CD8-positive, alpha-beta memory T cell (primary cell): ENCODE data around the gene FOXL2NB. TPM values are rescaled to one million over a fixed set of nuclear protein-coding genes. Genes with fewer than 3 reads are reported as not detected.

Experiments
- CTCF ChIA-PET: fragments of 350-600 bp; sonication (Branson Sonifier 250); formaldehyde crosslinking; loops from one replicate; lab custom pipeline; 2021; ENCODE audit warnings: antibody characterized with exemption; lab: Charles Lee
- POLR2A ChIA-PET: fragments of 350-600 bp; sonication (Branson Sonifier 250); formaldehyde crosslinking; loops from one replicate; lab custom pipeline; 2021; ENCODE audit warnings: antibody characterized with exemption; lab: Charles Lee
- DNase-seq, 5 donors: peaks; one replicate each; pipeline versions ENCODE4 v3.0.0 to v3.0.0-alpha.2; 2020 to 2022; ENCODE audit warnings: mixed read lengths in 1 of 5
- H3K27ac ChIP-seq: one replicate; pipeline ENCODE4 v1.7.0; 2013; ENCODE audit warnings: low read depth, mild to moderate bottlenecking, low read length, moderate library complexity
- H3K27me3 ChIP-seq: 2 replicates; pipeline ENCODE4 v1.7.0; 2013; ENCODE audit warnings: low read length, mild to moderate bottlenecking; ENCODE audit not compliant: insufficient read depth, poor library complexity, severe bottlenecking
- H3K36me3 ChIP-seq: 2 replicates; pipeline ENCODE4 v1.7.0; 2013; ENCODE audit warnings: mild to moderate bottlenecking, low read length, moderate library complexity; ENCODE audit not compliant: insufficient read depth
- H3K4me1 ChIP-seq: 2 replicates; pipeline ENCODE4 v1.7.0; 2013; ENCODE audit warnings: mild to moderate bottlenecking, low read length, moderate library complexity; ENCODE audit not compliant: insufficient read depth
- H3K4me3 ChIP-seq: 2 replicates; pipeline ENCODE4 v1.7.0; 2013; ENCODE audit warnings: mild to moderate bottlenecking, low read length
- H3K9me3 ChIP-seq: 2 replicates; pipeline ENCODE4 v1.7.0; 2013; ENCODE audit warnings: mild to moderate bottlenecking, low read length
- H3K27ac Mint-ChIP-seq, 8 donors: one replicate each; pipeline ENCODE4 v1.8.0; 2020 to 2021; ENCODE audit warnings: mixed read lengths in 8 of 8, mild to moderate bottlenecking in 6 of 8, inconsistent platforms in 3 of 8, moderate library complexity in 3 of 8
- H3K27me3 Mint-ChIP-seq, 2 donors: one replicate each; pipeline ENCODE4 v1.8.0; 2020 to 2021; ENCODE audit warnings: mixed read lengths in 2 of 2, mild to moderate bottlenecking in 1 of 2, moderate library complexity in 1 of 2
- H3K36me3 Mint-ChIP-seq, 3 donors: one replicate each; pipeline ENCODE4 v1.8.0; 2020 to 2021; ENCODE audit warnings: mixed read lengths in 3 of 3, inconsistent platforms in 1 of 3, mild to moderate bottlenecking in 1 of 3
- H3K4me1 Mint-ChIP-seq, 3 donors: one replicate each; pipeline ENCODE4 v1.8.0; 2020 to 2021; ENCODE audit warnings: mixed read lengths in 3 of 3, inconsistent platforms in 1 of 3, mild to moderate bottlenecking in 1 of 3
- H3K4me3 Mint-ChIP-seq, 7 donors: one replicate each; pipeline ENCODE4 v1.8.0; 2020 to 2021; ENCODE audit warnings: mixed read lengths in 7 of 7, mild to moderate bottlenecking in 6 of 7, moderate library complexity in 4 of 7, inconsistent platforms in 2 of 7
- H3K9me3 Mint-ChIP-seq, 5 donors: one replicate each; pipeline ENCODE4 v1.8.0; 2020 to 2022; ENCODE audit warnings: mixed read lengths in 5 of 5, mild to moderate bottlenecking in 3 of 5, moderate library complexity in 2 of 5, inconsistent platforms in 1 of 5
- polyA plus RNA-seq: library from polyadenylated mRNA; unstranded; fragments of 300-500 nt; fragmentation: Illumina TruSeq; gene quantifications from one replicate; pipeline ENCODE4 v1.2.3, GENCODE V29; 2021
- total RNA-seq, 2 experiments: library from RNA; stranded (reverse); gene quantifications; one replicate each; pipeline ENCODE4 v1.2.3, GENCODE V29; 2021

Gene FOXL2NB
- total and polyA plus RNA-seq, 3 experiments from 2014 or later, result not detected

DNA sequence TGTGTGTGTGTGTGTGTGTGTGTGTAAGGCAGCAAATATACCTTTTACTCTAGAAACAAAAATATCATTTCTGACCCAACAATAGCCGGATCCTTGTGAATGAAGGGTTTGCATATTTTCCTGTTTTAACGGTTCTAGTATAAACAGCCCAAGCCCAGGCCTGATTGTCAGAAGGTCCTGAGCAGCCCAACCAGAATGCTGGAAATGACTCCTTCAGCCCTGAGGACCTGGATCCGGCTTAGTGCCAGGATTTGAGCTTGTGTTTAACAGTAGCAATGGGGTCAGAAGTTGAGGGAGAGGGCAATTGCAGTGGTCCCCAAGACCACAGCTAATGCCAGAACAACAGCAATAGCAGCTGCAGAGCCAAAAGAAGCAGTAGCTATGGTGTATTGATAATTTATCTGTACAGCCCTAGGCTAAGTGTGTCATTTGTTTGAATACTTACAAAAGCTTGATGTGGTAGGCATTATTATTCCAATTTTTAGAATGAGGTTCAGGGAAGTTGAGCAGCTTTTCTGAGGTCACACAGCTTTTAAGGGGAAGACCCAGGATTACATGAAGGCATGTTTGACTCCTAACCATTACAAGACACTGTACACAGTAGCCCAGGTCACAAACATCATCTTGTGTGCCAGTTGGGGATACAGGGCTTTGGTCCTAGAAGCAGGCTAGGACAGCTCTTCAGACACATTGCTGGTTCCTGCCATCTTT is 12.9 kb upstream of the FOXL2NB start:
- ChIA-PET CTCF (interaction anchor here (0.9 to 7.0 kb wide), 7 partner anchors 10 to 396 kb away, joined by 3 to 89 read pairs (median 4); partner anchors contain the start of gene CEP70), POLR2A (no interaction called here)
- Histone ChIP-seq H3K27me3 (peaks cover 39% of the 10 kb centered on the region), H3K4me3 (no peak overlapping the region), H3K36me3 (no peaks in the 10 kb centered on the region), H3K27ac (no peak overlapping the region), H3K9me3 (no peaks in the 10 kb centered on the region), H3K4me1 (peaks cover 36% of the 10 kb centered on the region)
- Mint-ChIP-seq H3K4me3 (no peak overlapping the region), H3K9me3 (no peaks in the 10 kb centered on the region), H3K36me3 (no peaks in the 10 kb centered on the region), H3K27ac (no peak overlapping the region), H3K4me1 (peaks cover 30 to 37% (median 36%) of the 10 kb centered on the region in 3 donors), H3K27me3 (peaks cover 58 to 80% of the 10 kb centered on the region in 2 donors)
- no peak for DNase-seq

GRCh38 chr3:138935505-138935862 is 11.5 kb upstream of the FOXL2NB start:
- Mint-ChIP-seq H3K4me1 (peaks cover 34 to 44% (median 43%) of the 10 kb centered on the region in 3 donors), H3K36me3 (no peaks in the 10 kb centered on the region), H3K4me3 (peak overlapping the region; percentile 48 to 80 (median 74)), H3K27me3 (peaks cover 66 to 84% of the 10 kb centered on the region in 2 donors), H3K27ac (no peak overlapping the region), H3K9me3 (no peaks in the 10 kb centered on the region)
- Histone ChIP-seq H3K9me3 (no peaks in the 10 kb centered on the region), H3K36me3 (no peaks in the 10 kb centered on the region), H3K4me1 (peaks cover 44% of the 10 kb centered on the region), H3K4me3 (peak overlapping the region; percentile 65), H3K27ac (no peak overlapping the region), H3K27me3 (peaks cover 48% of the 10 kb centered on the region)
- DNase-seq, result no peak
- CTCF ChIA-PET, result interaction anchor here (0.6 to 7.0 kb wide), 22 partner anchors 10 to 412 kb away, joined by 3 to 89 read pairs (median 4); partner anchors contain the start of genes CEP70, FOXL2 and FOXL2NB
- POLR2A ChIA-PET, result no interaction called here

GRCh38 chr3:138935863-138936740 is 10.9 kb upstream of the FOXL2NB start:
- Mint-ChIP-seq H3K27ac (no peak overlapping the region), H3K36me3 (no peaks in the 10 kb centered on the region), H3K4me1 (peaks cover 34 to 44% (median 43%) of the 10 kb centered on the region in 3 donors), H3K27me3 (peaks cover 71 to 84% of the 10 kb centered on the region in 2 donors), H3K9me3 (no peaks in the 10 kb centered on the region), H3K4me3 (peak overlapping the region; percentile 67 to 80 (median 74))
- peak; percentile 54 to 72 (median 62) for DNase-seq
- H3K27me3 ChIP-seq, result peaks cover 54% of the 10 kb centered on the region
- POLR2A ChIA-PET, result no interaction called here
- H3K4me3 ChIP-seq, result peak overlapping the region; percentile 65
- CTCF ChIA-PET, result interaction anchor here (0.6 to 7.0 kb wide), 28 partner anchors 9 to 411 kb away, joined by 3 to 89 read pairs (median 3); partner anchors contain the start of genes CEP70, FOXL2 and FOXL2NB
- H3K9me3 ChIP-seq, result no peaks in the 10 kb centered on the region
- H3K27ac ChIP-seq, result peak overlapping the region; percentile 7
- H3K36me3 ChIP-seq, result no peaks in the 10 kb centered on the region
- peaks cover 44% of the 10 kb centered on the region for H3K4me1 ChIP-seq

DNA sequence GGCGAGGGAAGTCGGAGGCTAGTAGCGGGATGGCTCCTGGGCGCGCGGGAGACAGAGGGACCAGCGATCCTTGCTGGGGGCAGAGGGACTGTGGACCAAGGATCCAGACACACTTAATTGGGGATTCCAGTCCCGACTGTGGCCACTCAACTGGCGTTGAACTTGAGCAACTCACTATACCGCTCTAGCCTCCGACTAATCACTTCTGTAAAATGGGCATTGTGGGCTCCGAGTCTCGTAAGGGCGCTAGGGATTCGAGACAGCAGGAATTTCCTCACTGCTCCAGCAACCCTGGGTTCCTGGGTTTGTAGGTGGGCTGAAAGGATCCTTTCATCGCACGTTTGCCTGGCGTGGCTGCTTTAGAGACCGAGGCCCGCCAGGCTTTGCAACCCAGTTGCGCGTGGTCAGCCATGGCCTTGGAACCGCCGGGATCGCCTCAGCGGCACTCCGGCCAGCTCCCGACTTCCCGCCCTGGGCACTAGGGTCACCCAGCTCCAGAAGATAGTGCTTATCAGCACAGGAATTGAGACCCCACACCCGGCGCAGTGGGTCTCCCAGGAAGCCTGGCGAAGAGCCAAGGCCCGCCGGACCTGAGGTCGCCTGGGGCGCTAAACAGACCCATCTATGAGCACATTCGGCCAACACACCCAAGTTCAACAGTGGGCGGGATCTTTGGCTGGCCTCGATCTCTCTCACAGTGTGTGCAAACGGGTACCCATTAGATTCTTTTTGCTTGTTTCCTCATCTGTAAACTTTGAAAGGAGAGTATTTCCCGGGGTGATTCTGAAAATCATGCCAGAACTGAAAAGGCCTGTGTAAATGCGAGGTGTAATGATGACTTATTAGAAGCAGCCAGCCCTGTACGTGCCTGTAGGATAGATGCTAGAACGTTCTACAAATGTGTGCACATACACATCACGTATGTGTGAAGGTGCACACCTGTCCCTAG is 10.0 kb upstream of the FOXL2NB start:
- ChIA-PET POLR2A (no interaction called here), CTCF (interaction anchor here (0.6 to 7.0 kb wide), 24 partner anchors 8 to 410 kb away, joined by 3 to 89 read pairs (median 4); partner anchors contain the start of genes CEP70, FOXL2 and FOXL2NB)
- Mint-ChIP-seq H3K4me1 (peaks cover 34 to 44% (median 43%) of the 10 kb centered on the region in 3 donors), H3K9me3 (no peaks in the 10 kb centered on the region), H3K36me3 (no peaks in the 10 kb centered on the region), H3K27me3 (peaks cover 74 to 93% of the 10 kb centered on the region in 2 donors), H3K27ac (peak overlapping the region in 1 of 8 donors; percentile 68), H3K4me3 (peak overlapping the region; percentile 37 to 78 (median 73))
- Histone ChIP-seq H3K36me3 (no peaks in the 10 kb centered on the region), H3K4me3 (peak overlapping the region; percentile 65), H3K4me1 (peaks cover 44% of the 10 kb centered on the region), H3K27ac (peak overlapping the region; percentile 7), H3K27me3 (peaks cover 62% of the 10 kb centered on the region), H3K9me3 (no peaks in the 10 kb centered on the region)
- no peak for DNase-seq

- H3K4me3 Mint-ChIP-seq, result peak overlapping the region; percentile 15 to 72 (median 37)
- ChIA-PET POLR2A (no interaction called here), CTCF (interaction anchor here (2.0 to 6.3 kb wide), 2 partner anchors 8 to 14 kb away, joined by 22 to 89 read pairs; partner anchors contain the start of genes FOXL2 and FOXL2NB)
- no peaks in the 10 kb centered on the region for H3K9me3 Mint-ChIP-seq
- no peak overlapping the region for H3K27ac ChIP-seq
- H3K27me3 ChIP-seq, result peaks cover 69% of the 10 kb centered on the region
- DNase-seq, result no peak
- H3K4me1 ChIP-seq, result peaks cover 44% of the 10 kb centered on the region
- peak overlapping the region in 1 of 8 donors; percentile 68 for H3K27ac Mint-ChIP-seq
- H3K27me3 Mint-ChIP-seq, result peaks cover 77 to 95% of the 10 kb centered on the region in 2 donors
- peaks cover 34 to 44% (median 43%) of the 10 kb centered on the region in 3 donors for H3K4me1 Mint-ChIP-seq
- H3K4me3 ChIP-seq, result no peak overlapping the region
- H3K36me3 ChIP-seq, result no peaks in the 10 kb centered on the region
- H3K9me3 ChIP-seq, result no peaks in the 10 kb centered on the region
- H3K36me3 Mint-ChIP-seq, result no peaks in the 10 kb centered on the region
Measured at GRCh38 chr3:138937690-138938055, 9.3 kb upstream of the FOXL2NB start.

GRCh38 chr3:138938056-138938876 is 8.8 kb upstream of the FOXL2NB start:
- CTCF ChIA-PET, result interaction anchor here (0.7 to 6.3 kb wide), 3 partner anchors 12 to 327 kb away, joined by 4 to 89 read pairs (median 5); no protein-coding TSS in a partner anchor
- peaks cover 34 to 44% (median 43%) of the 10 kb centered on the region in 3 donors for H3K4me1 Mint-ChIP-seq
- H3K9me3 Mint-ChIP-seq, result no peaks in the 10 kb centered on the region
- POLR2A ChIA-PET, result interaction anchor here (0.6 kb wide), 1 partner anchor 123 kb away, joined by 6 read pairs; no protein-coding TSS in a partner anchor
- H3K27ac Mint-ChIP-seq, result peak overlapping the region in 1 of 8 donors; percentile 10
- H3K36me3 ChIP-seq, result no peaks in the 10 kb centered on the region
- no peak overlapping the region for H3K4me3 ChIP-seq
- DNase-seq, result peak in 1 of 5 donors; percentile 9
- no peaks in the 10 kb centered on the region for H3K9me3 ChIP-seq
- H3K4me3 Mint-ChIP-seq, result peak overlapping the region; percentile 35 to 84 (median 66)
- peaks cover 83 to 96% of the 10 kb centered on the region in 2 donors for H3K27me3 Mint-ChIP-seq
- peaks cover 75% of the 10 kb centered on the region for H3K27me3 ChIP-seq
- H3K27ac ChIP-seq, result no peak overlapping the region
- H3K4me1 ChIP-seq, result peaks cover 44% of the 10 kb centered on the region
- no peaks in the 10 kb centered on the region for H3K36me3 Mint-ChIP-seq
